Measurements from ENCODE around the gene TYW1B. TPM values are rescaled to one million over a fixed set of nuclear protein-coding genes. Genes with fewer than 3 reads are reported as not detected.
A peak's percentile ranks its signal among the peaks of the same experiment; 100 is the strongest.
"Not testable (repeated sequence)": the region's sequence is repeated elsewhere in the genome, so short reads cannot be mapped to it uniquely, and the experiment has no call there.

The TYW1B gene
- not detected for total RNA-seq

DNA sequence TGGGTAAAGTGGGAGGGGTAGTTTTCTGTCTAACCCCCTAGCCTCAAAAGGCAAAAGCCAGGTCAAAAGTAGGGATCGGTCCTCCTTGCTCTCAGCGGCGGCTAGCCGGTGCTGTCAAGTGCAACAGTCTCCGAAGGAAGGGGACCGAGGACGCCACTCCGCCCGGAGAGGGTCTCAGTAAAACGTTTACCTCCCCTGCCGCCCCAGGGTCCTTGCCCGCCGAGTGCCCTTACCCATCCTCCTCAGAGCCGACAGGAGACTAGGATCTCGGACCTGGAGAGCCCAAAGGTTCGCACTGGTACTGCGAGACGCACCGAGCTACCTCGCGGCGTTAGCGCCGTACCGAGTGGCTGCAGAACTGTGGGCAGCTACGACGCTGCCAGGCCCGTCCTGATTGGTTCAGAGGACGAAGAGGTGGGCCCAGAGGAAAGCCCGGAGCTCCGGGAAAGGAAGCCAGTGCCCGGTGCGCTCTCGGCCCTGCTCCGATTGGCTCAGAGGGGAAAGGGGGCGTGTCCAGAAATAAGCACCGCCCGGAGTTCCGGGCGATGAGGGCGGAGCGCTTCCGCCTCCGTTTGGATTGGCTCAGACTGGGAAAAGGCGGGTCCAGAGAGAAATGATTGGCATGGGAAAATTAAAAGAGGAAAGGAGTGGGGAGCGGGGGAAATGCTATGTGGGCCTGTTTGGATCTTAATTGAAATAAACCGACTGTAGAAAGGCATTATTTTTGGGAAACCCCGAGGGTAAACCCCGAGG lies at the start of gene TYW1B:
TYW1B (minus strand) TSS at position 362 of the 753 bp plus-strand sequence; CDS start at position 237, 125 bp downstream.
- Histone ChIP-seq H3K4me3 (peak within 1 kb of the TSS; percentile 89), H3K36me3 (peaks cover 18% of the 10 kb centered on the region in 2 donors), H3K4me1 (peaks cover 7 to 24% of the 10 kb centered on the region in 2 donors), H3K27ac (peak within 1 kb of the TSS; percentile 100)
- DNase-seq (ENCODE audit: low spot score in 2 of 2) = peak; percentile 92 to 99
- TF ChIP-seq, protein P1, sequence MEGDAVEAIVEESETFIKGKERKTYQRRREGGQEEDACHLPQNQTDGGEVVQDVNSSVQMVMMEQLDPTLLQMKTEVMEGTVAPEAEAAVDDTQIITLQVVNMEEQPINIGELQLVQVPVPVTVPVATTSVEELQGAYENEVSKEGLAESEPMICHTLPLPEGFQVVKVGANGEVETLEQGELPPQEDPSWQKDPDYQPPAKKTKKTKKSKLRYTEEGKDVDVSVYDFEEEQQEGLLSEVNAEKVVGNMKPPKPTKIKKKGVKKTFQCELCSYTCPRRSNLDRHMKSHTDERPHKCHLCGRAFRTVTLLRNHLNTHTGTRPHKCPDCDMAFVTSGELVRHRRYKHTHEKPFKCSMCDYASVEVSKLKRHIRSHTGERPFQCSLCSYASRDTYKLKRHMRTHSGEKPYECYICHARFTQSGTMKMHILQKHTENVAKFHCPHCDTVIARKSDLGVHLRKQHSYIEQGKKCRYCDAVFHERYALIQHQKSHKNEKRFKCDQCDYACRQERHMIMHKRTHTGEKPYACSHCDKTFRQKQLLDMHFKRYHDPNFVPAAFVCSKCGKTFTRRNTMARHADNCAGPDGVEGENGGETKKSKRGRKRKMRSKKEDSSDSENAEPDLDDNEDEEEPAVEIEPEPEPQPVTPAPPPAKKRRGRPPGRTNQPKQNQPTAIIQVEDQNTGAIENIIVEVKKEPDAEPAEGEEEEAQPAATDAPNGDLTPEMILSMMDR (IDR thresholded peaks at IDR 0.05) = peak in 1 of 3 experiments; percentile 5
- H3K27me3 ChIP-seq; H3K9me3 ChIP-seq; intact Hi-C loops (cut with DNase I): not testable (repeated sequence)

GRCh38 chr7:72867591-72867990 lies 39.6 kb upstream of the TYW1B start:
- H3K27ac ChIP-seq; H3K27me3 ChIP-seq; H3K4me3 ChIP-seq; H3K4me1 ChIP-seq; H3K36me3 ChIP-seq; H3K9me3 ChIP-seq; DNase-seq (ENCODE audit: low spot score in 2 of 2); intact Hi-C loops (cut with DNase I): not testable (repeated sequence)

DNA sequence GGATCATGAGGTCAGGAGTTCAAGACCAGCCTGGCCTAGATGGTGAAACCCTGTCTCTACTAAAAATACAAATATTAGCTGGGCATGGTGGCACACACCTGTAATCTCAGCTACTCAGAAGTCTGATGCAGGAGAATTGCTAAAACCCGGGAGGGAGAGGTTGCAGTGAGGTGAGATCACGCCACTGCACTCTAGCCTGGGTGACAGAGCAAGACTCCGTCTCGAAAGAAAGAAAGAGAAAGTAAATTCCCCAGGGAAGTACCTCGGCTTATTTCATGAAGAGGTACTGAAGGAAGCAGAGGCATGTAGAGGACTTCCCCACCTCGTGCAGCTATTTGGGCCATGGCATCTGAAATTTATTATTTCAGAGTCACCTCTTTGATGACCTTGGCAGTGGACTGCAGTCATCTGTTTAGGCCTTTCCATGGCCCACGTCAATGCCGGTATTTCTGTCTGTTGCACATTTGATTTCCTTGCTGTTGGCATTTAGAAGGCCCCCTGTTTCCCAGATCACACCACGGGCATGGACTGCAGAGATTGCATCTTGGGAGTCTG lies 30.9 kb upstream of the TYW1B start:
- DNase-seq (ENCODE audit: low spot score in 2 of 2); H3K4me1 ChIP-seq; H3K9me3 ChIP-seq; H3K4me3 ChIP-seq; H3K27me3 ChIP-seq; intact Hi-C loops (cut with DNase I); H3K27ac ChIP-seq; H3K36me3 ChIP-seq: not testable (repeated sequence)

- H3K27me3 ChIP-seq; H3K4me3 ChIP-seq; H3K4me1 ChIP-seq; DNase-seq (ENCODE audit: low spot score in 2 of 2); H3K27ac ChIP-seq; intact Hi-C loops (cut with DNase I); H3K36me3 ChIP-seq; H3K9me3 ChIP-seq: not testable (repeated sequence)
Observed at GRCh38 chr7:72857925-72858324, 29.9 kb upstream of the TYW1B start.

DNA sequence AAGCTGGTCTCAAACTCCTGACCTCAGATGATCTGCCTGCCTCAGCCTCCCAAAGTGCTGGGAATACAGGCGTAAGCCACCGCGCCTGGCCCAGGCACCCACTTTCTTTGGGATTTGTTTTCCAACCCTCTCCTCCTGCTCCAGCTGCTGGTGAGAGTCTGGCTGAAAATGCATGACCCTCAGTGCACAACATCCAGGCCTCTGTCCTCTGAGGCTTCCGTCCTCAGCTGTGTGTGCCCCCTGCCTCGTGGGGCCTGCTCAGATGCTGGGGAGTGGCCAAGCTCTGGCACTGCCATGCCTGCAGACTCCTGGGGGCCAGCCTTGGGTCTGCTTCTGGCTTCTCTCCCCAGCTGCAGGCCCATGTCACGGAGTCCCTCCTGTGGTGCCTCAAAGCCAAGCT lies 27.3 kb upstream of the TYW1B start:
- H3K27ac ChIP-seq; DNase-seq (ENCODE audit: low spot score in 2 of 2); H3K4me1 ChIP-seq; H3K9me3 ChIP-seq; intact Hi-C loops (cut with DNase I); H3K27me3 ChIP-seq; H3K4me3 ChIP-seq; H3K36me3 ChIP-seq: not testable (repeated sequence)

DNA sequence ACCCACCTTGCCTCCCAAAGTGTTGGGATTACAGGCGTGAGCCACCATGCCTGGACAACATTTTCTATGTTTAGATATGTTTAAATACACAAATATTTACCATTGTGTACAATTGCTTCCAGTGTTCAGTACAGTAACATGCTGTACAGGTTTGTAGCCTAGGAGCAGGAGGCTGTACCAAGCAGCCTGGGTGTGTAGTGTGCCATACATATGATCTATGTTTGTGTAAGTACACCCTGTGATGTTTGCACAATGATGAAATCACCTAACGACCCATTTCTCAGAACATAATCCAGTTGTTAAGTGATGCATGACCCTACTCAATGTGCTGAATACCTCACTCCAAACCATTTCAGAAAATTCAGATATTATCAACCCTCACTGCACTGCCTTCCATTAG lies 24.9 kb upstream of the TYW1B start:
- H3K9me3 ChIP-seq; H3K27ac ChIP-seq; intact Hi-C loops (cut with DNase I); H3K36me3 ChIP-seq; H3K27me3 ChIP-seq; DNase-seq (ENCODE audit: low spot score in 2 of 2); H3K4me1 ChIP-seq; H3K4me3 ChIP-seq: not testable (repeated sequence)

GRCh38 chr7:72850746-72851145 lies 22.7 kb upstream of the TYW1B start:
- DNase-seq (ENCODE audit: low spot score in 2 of 2); intact Hi-C loops (cut with DNase I); H3K4me1 ChIP-seq; H3K27me3 ChIP-seq; H3K9me3 ChIP-seq; H3K4me3 ChIP-seq; H3K27ac ChIP-seq; H3K36me3 ChIP-seq: not testable (repeated sequence)

GRCh38 chr7:72844146-72844545 lies 16.1 kb upstream of the TYW1B start:
- intact Hi-C loops (cut with DNase I); H3K27ac ChIP-seq; H3K4me1 ChIP-seq; H3K27me3 ChIP-seq; H3K9me3 ChIP-seq; H3K36me3 ChIP-seq; DNase-seq (ENCODE audit: low spot score in 2 of 2); H3K4me3 ChIP-seq: not testable (repeated sequence)

DNA sequence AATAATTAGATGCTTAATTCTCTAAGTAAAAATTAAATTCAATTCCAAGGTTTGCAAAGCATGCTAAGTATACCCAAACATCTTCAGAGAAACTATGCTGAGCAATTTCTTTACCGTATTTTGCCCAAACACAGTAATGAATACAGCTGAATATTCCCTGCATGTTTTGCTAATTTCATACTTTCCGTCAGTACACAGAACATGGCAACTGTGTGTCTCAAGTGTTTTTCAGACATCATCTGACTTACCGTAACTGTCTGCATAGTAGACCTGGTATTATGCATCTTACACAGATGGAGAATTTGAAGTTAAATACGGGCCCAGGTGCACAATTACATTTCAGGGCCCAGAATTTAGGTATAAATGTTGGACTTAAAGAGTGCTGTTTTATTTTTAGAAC lies 15.2 kb upstream of the TYW1B start:
- H3K4me3 ChIP-seq, H3K27ac ChIP-seq: not testable (repeated sequence)

GRCh38 chr7:72840966-72841511 lies 13.0 kb upstream of the TYW1B start:
- H3K4me3 ChIP-seq; H3K4me1 ChIP-seq; intact Hi-C loops (cut with DNase I); H3K27me3 ChIP-seq; H3K9me3 ChIP-seq; H3K27ac ChIP-seq; DNase-seq (ENCODE audit: low spot score in 2 of 2): not testable (repeated sequence)
- H3K36me3 ChIP-seq = peaks cover 19 to 34% of the 10 kb centered on the region in 2 donors

More for the DNA sequence above, 15.2 kb upstream of the TYW1B start:
- peaks cover 7 to 15% of the 10 kb centered on the region in 2 donors for H3K36me3 ChIP-seq
- DNase-seq (ENCODE audit: low spot score in 2 of 2); H3K27me3 ChIP-seq; H3K4me1 ChIP-seq; intact Hi-C loops (cut with DNase I); H3K9me3 ChIP-seq: not testable (repeated sequence)

GRCh38 chr7:72838315-72838714 lies 10.3 kb upstream of the TYW1B start:
- DNase-seq (ENCODE audit: low spot score in 2 of 2); H3K4me1 ChIP-seq; H3K27me3 ChIP-seq; intact Hi-C loops (cut with DNase I); H3K9me3 ChIP-seq; H3K4me3 ChIP-seq; H3K27ac ChIP-seq: not testable (repeated sequence)
- peaks cover 35 to 56% of the 10 kb centered on the region in 2 donors for H3K36me3 ChIP-seq

DNA sequence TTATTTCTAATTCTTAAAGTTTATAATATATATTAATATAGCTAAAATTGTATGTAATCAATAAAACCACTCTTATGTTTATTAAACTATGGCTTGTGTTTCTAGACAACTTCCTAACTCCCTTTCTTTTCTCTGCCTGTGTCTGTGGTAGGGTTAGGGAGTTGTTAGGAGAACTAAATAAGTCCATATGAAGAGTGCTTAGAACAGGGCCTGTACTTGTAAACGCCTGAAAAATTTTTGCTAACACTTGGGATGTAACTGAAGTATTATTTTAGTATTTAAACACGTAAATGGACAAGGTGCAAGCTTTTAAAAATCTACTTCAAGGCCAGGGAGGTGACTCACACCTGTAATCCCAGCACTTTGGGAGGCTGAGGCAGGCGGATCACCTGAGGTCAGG lies 9.3 kb upstream of the TYW1B start:
- H3K27me3 ChIP-seq; H3K9me3 ChIP-seq; H3K27ac ChIP-seq; H3K4me1 ChIP-seq; intact Hi-C loops (cut with DNase I); DNase-seq (ENCODE audit: low spot score in 2 of 2); H3K4me3 ChIP-seq: not testable (repeated sequence)
- H3K36me3 ChIP-seq = peaks cover 45 to 66% of the 10 kb centered on the region in 2 donors

GRCh38 chr7:72830567-72830966 lies 2.6 kb upstream of the TYW1B start:
- H3K27ac ChIP-seq = peak overlapping the region; percentile 100
- not testable (repeated sequence) for DNase-seq (ENCODE audit: low spot score in 2 of 2); H3K27me3 ChIP-seq; H3K9me3 ChIP-seq
- peaks cover 7 to 27% of the 10 kb centered on the region in 2 donors for H3K4me1 ChIP-seq
- intact Hi-C loops (cut with DNase I) = loop anchor here (5.0 kb wide), 1 partner anchor 92 kb away; no protein-coding TSS in a partner anchor
- H3K4me3 ChIP-seq = peak overlapping the region; percentile 89
- peaks cover 33 to 40% of the 10 kb centered on the region in 2 donors for H3K36me3 ChIP-seq
